Measurements from ENCODE around the gene BCLAF1. TPM values are rescaled to one million over a fixed set of nuclear protein-coding genes. Genes with fewer than 3 reads are reported as not detected.

BCLAF1 gene
- total and polyA plus RNA-seq, 2 of the 8 experiments (the other 6 are each of a cell fraction or from before 2014, with no cell fraction given), result 30.5 to 230 TPM

- no peak overlapping the region for H3K27ac ChIP-seq (ENCODE audit: low read depth, low read length)
- H3K23ac ChIP-seq (ENCODE audit: insufficient read length), result no peak overlapping the region
- no peak overlapping the region for H3K9ac ChIP-seq (replicated peaks in 1 of 4; ENCODE audit: extremely low read depth in 1 of 4, low read depth in 3 of 4, low read length in 3 of 4)
- no peak for TF ChIP-seq KDM5A (IDR thresholded peaks at IDR 0.05; ENCODE audit: low read length)
- peak; percentile 13 to 19; a peak in 2 of 4 replicates for TF ChIP-seq RAD21 (IDR thresholded peaks at IDR 0.05 in 1 of 2, conservative IDR thresholded peaks at IDR 0.05 in 1 of 2; ENCODE audit: low read depth in 2 of 2, low read length in 2 of 2)
- 0 out of 2 replicates have a peak, but pooled peaks have one; percentile 36 for TF ChIP-seq POLR2AphosphoS5 (IDR thresholded peaks at IDR 0.05; ENCODE audit: low read depth, low read length)
- TF ChIP-seq, protein P1, sequence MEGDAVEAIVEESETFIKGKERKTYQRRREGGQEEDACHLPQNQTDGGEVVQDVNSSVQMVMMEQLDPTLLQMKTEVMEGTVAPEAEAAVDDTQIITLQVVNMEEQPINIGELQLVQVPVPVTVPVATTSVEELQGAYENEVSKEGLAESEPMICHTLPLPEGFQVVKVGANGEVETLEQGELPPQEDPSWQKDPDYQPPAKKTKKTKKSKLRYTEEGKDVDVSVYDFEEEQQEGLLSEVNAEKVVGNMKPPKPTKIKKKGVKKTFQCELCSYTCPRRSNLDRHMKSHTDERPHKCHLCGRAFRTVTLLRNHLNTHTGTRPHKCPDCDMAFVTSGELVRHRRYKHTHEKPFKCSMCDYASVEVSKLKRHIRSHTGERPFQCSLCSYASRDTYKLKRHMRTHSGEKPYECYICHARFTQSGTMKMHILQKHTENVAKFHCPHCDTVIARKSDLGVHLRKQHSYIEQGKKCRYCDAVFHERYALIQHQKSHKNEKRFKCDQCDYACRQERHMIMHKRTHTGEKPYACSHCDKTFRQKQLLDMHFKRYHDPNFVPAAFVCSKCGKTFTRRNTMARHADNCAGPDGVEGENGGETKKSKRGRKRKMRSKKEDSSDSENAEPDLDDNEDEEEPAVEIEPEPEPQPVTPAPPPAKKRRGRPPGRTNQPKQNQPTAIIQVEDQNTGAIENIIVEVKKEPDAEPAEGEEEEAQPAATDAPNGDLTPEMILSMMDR (IDR thresholded peaks at IDR 0.05; ENCODE audit: control extremely low read depth in 1 of 3, insufficient read depth in 1 of 3, low read depth in 1 of 3, low read length in 3 of 3), result peak; percentile 23 to 55 (median 38); a peak in 3 of 4 replicates
- TF ChIP-seq GABPA (IDR thresholded peaks at IDR 0.05; ENCODE audit: borderline replicate concordance, insufficient read depth, low read length), result no peak
- no peak for TF ChIP-seq ATF3 (IDR thresholded peaks at IDR 0.05; ENCODE audit: insufficient read depth, low read depth, low read length)
- TF ChIP-seq SAP30 (IDR thresholded peaks at IDR 0.05; ENCODE audit: insufficient read depth, insufficient replicate concordance, low read length), result no peak
- no peak overlapping the region for H3K4me2 ChIP-seq (ENCODE audit: insufficient read depth in 1 of 2, low read depth in 2 of 2, low read length in 2 of 2)
- peaks cover 0 to 1% (median 0%) of the 10 kb centered on the region in 4 experiments; a peak in 2 of 7 replicates for H3K27me3 ChIP-seq (replicated peaks in 1 of 4; ENCODE audit: control insufficient read depth in 3 of 4, extremely low read depth in 1 of 4, insufficient read depth in 3 of 4, low read length in 3 of 4)
- H4K91ac ChIP-seq (replicated peaks; ENCODE audit: insufficient read length, low read length), result no peak overlapping the region
- H2AK5ac ChIP-seq (ENCODE audit: low read depth, low read length), result no peak overlapping the region
- DNase-seq (ENCODE audit: low read depth in 1 of 2, low spot score in 2 of 2) (no peak), FAIRE-seq (no peak)
- H3K23me2 ChIP-seq (ENCODE audit: low read depth, low read length), result no peaks in the 10 kb centered on the region
- no peak overlapping the region for H2AFZ ChIP-seq (ENCODE audit: low read length)
- no peaks in the 10 kb centered on the region for H3K9me3 ChIP-seq (ENCODE audit: insufficient read depth in 2 of 2, low read depth in 1 of 2, low read length in 1 of 2)
- no peak overlapping the region for H2BK5ac ChIP-seq (ENCODE audit: low read depth, low read length)
- H4K20me1 ChIP-seq (replicated peaks in 1 of 2; ENCODE audit: control insufficient read depth in 1 of 2, insufficient read depth in 2 of 2, low read length in 2 of 2), result no peaks in the 10 kb centered on the region
- H3K36me3 ChIP-seq (ENCODE audit: control insufficient read depth in 2 of 4, insufficient read depth in 4 of 4, low read length in 3 of 4), result peaks cover 0 to 3% (median 0%) of the 10 kb centered on the region in 4 experiments; a peak in 1 of 8 replicates
- H3K14ac ChIP-seq (ENCODE audit: insufficient read length), result no peak overlapping the region
- H4K5ac ChIP-seq (ENCODE audit: insufficient read length, low read depth, low read length), result no peak overlapping the region
- no peaks in the 10 kb centered on the region for H3K79me1 ChIP-seq (ENCODE audit: low read depth, low read length)
- H2BK20ac ChIP-seq (ENCODE audit: low read length), result no peak overlapping the region
- no peak overlapping the region for H2BK120ac ChIP-seq (replicated peaks; ENCODE audit: low read depth, low read length)
- no peak overlapping the region for H3K4me3 ChIP-seq (ENCODE audit: extremely low read depth in 1 of 4, insufficient read depth in 2 of 4, low read depth in 3 of 4, low read length in 4 of 4)
- ChIA-PET CTCF (ENCODE audit: partially characterized antibody) (interaction anchor here (0.6 to 2.7 kb wide), 9 partner anchors 11 to 783 kb away, joined by 3 to 15 read pairs (median 4); no protein-coding TSS in a partner anchor), POLR2A (ENCODE audit: partially characterized antibody) (interaction anchor here (0.6 to 0.8 kb wide), 3 partner anchors 15 to 209 kb away, joined by 3 to 4 read pairs (median 3); no protein-coding TSS in a partner anchor)
- H3K79me2 ChIP-seq (ENCODE audit: control insufficient read depth in 1 of 2, insufficient read depth in 2 of 2, low read length in 2 of 2), result no peaks in the 10 kb centered on the region
- H3K4me1 ChIP-seq (replicated peaks in 1 of 4; ENCODE audit: control insufficient read depth in 3 of 4, insufficient read depth in 4 of 4, low read length in 3 of 4), result no peaks in the 10 kb centered on the region; a peak in 1 of 7 replicates
- H2BK12ac ChIP-seq (ENCODE audit: low read depth, low read length), result no peak overlapping the region
- H3K4ac ChIP-seq (replicated peaks; ENCODE audit: insufficient read length, low read depth, low read length), result no peak overlapping the region
- H2BK15ac ChIP-seq (ENCODE audit: low read length), result no peak overlapping the region
- H3K56ac ChIP-seq (replicated peaks; ENCODE audit: insufficient read length, low read depth, low read length), result no peak overlapping the region
- H4K8ac ChIP-seq (ENCODE audit: extremely low read depth, insufficient read depth, low read length), result no peak overlapping the region
- WGBS, 2 experiments (ENCODE audit: extremely low coverage in 1 of 2, insufficient coverage in 1 of 2, insufficient read length in 1 of 2, insufficient replicate concordance in 2 of 2, low coverage in 1 of 2, low lambda C conversion rate in 2 of 2, missing lambda C conversion rate in 1 of 2), result 94% methylated on average over 4 of the region's 4 CpGs; no CpG with 5 or more reads in 1 of the 2 experiments
- H3K18ac ChIP-seq (ENCODE audit: extremely low read depth, low read length), result no peak overlapping the region
Measured at GRCh38 chr6:136338486-136338885, 48.8 kb upstream of the BCLAF1 start.

Measured in H1 (cell line).